ENCODE measurements around the gene RPH3AL.

The RPH3AL gene

GRCh38 chr17:385178-385835 lies 32.7 kb upstream of the RPH3AL start:
- TF ChIP-seq ZBTB7A (IDR thresholded peaks at IDR 0.05; ENCODE audit: low read depth) (peak; percentile 78), MAX (IDR thresholded peaks at IDR 0.05) (peak; percentile 52), TCF12 (IDR thresholded peaks at IDR 0.05; ENCODE audit: low read depth) (no peak), TAF1 (IDR thresholded peaks at IDR 0.05; ENCODE audit: low read depth) (no peak), YY1 (IDR thresholded peaks at IDR 0.05; ENCODE audit: low read depth) (no peak)

GRCh38 chr17:384622-385177 lies 32.1 kb upstream of the RPH3AL start:
- no peak for TF ChIP-seq EP300 (IDR thresholded peaks at IDR 0.05; ENCODE audit: borderline replicate concordance)
- TF ChIP-seq TEAD4 (IDR thresholded peaks at IDR 0.05), result no peak
- no peak for TF ChIP-seq CREB1 (IDR thresholded peaks at IDR 0.05; ENCODE audit: low read depth)
- no peak for TF ChIP-seq YY1 (IDR thresholded peaks at IDR 0.05; ENCODE audit: low read depth)
- TF ChIP-seq FOXM1 (IDR thresholded peaks at IDR 0.05; ENCODE audit: borderline replicate concordance, low read depth), result no peak
- TF ChIP-seq EGR1 (IDR thresholded peaks at IDR 0.05), result no peak
- TF ChIP-seq REST (IDR thresholded peaks at IDR 0.05; ENCODE audit: low read depth), result no peak
- TF ChIP-seq CEBPB (IDR thresholded peaks at IDR 0.05), result no peak

GRCh38 chr17:383771-384621 lies 31.4 kb upstream of the RPH3AL start:
- no peak for TF ChIP-seq REST (IDR thresholded peaks at IDR 0.05; ENCODE audit: low read depth)
- TF ChIP-seq EGR1 (IDR thresholded peaks at IDR 0.05), result no peak
- no peak for TF ChIP-seq RAD21 (IDR thresholded peaks at IDR 0.05; ENCODE audit: low read depth)
- TF ChIP-seq CEBPB (IDR thresholded peaks at IDR 0.05), result no peak
- no peak for TF ChIP-seq EP300 (IDR thresholded peaks at IDR 0.05; ENCODE audit: borderline replicate concordance)
- TF ChIP-seq TCF12 (IDR thresholded peaks at IDR 0.05; ENCODE audit: low read depth), result no peak
- TF ChIP-seq FOXM1 (IDR thresholded peaks at IDR 0.05; ENCODE audit: borderline replicate concordance, low read depth), result no peak
- no peak for TF ChIP-seq MAX (IDR thresholded peaks at IDR 0.05)
- no peak for TF ChIP-seq ZBTB7A (IDR thresholded peaks at IDR 0.05; ENCODE audit: low read depth)

- no peak for TF ChIP-seq EGR1 (IDR thresholded peaks at IDR 0.05)
- no peak for TF ChIP-seq ZBTB7A (IDR thresholded peaks at IDR 0.05; ENCODE audit: low read depth)
- no peak for TF ChIP-seq EP300 (IDR thresholded peaks at IDR 0.05; ENCODE audit: borderline replicate concordance)
- TF ChIP-seq RAD21 (IDR thresholded peaks at IDR 0.05; ENCODE audit: low read depth), result no peak
- no peak for TF ChIP-seq USF1 (IDR thresholded peaks at IDR 0.05)
- TF ChIP-seq TEAD4 (IDR thresholded peaks at IDR 0.05), result no peak
- TF ChIP-seq FOXM1 (IDR thresholded peaks at IDR 0.05; ENCODE audit: borderline replicate concordance, low read depth), result no peak
- no peak for TF ChIP-seq YY1 (IDR thresholded peaks at IDR 0.05; ENCODE audit: low read depth)
- TF ChIP-seq CEBPB (IDR thresholded peaks at IDR 0.05), result no peak
- no peak for TF ChIP-seq NFIC (IDR thresholded peaks at IDR 0.05)
- no peak for TF ChIP-seq TCF12 (IDR thresholded peaks at IDR 0.05; ENCODE audit: low read depth)
- TF ChIP-seq TAF1 (IDR thresholded peaks at IDR 0.05; ENCODE audit: low read depth), result no peak
- no peak for TF ChIP-seq REST (IDR thresholded peaks at IDR 0.05; ENCODE audit: low read depth)
- no peak for TF ChIP-seq CREB1 (IDR thresholded peaks at IDR 0.05; ENCODE audit: low read depth)
- TF ChIP-seq MAX (IDR thresholded peaks at IDR 0.05), result no peak
These were observed 30.3 kb upstream of the RPH3AL start for GRCh38 chr17:382644-383533.

Data from Ishikawa (cell line).